Naive thymus-derived CD4-positive, alpha-beta T cell (primary cell): ENCODE results near the gene ZSCAN2. TPM values are rescaled to one million over a fixed set of nuclear protein-coding genes. Genes with fewer than 3 reads are reported as not detected.
"Not testable (repeated sequence)": the region's sequence is repeated elsewhere in the genome, so short reads cannot be mapped to it uniquely, and the experiment has no call there.

ENCODE experiments used
- ATAC-seq: fragments of 150-1000 bp; cut with Tn5 transposase; 2 replicates; pipeline ENCODE4 v1.10.0; 2021; ENCODE audit warnings: mild to moderate bottlenecking, moderate library complexity
- CTCF ChIA-PET: fragments of 350-600 bp; sonication (Branson Sonifier 250); formaldehyde crosslinking; loops from one replicate; lab custom pipeline; 2021; ENCODE audit warnings: antibody characterized with exemption; lab: Charles Lee
- POLR2A ChIA-PET: fragments of 350-600 bp; sonication (Branson Sonifier 250); formaldehyde crosslinking; loops from one replicate; lab custom pipeline; 2021; ENCODE audit warnings: antibody characterized with exemption, inconsistent platforms; lab: Charles Lee
- DNase-seq, 9 donors: peaks; one replicate each; pipeline versions ENCODE4 v3.0.0 to v3.0.0-alpha.2; 2020 to 2022; ENCODE audit warnings: mixed read lengths in 1 of 9
- H3K27ac ChIP-seq: one replicate; pipeline ENCODE4 v1.7.0; 2013; ENCODE audit warnings: mild to moderate bottlenecking, low read depth, low read length, moderate library complexity
- H3K27me3 ChIP-seq, 2 donors: one replicate each; pipeline ENCODE4 v1.7.0; 2013; ENCODE audit warnings: low read length in 2 of 2, mild to moderate bottlenecking in 2 of 2, moderate library complexity in 2 of 2; ENCODE audit not compliant: control insufficient read depth in 2 of 2, insufficient read depth in 2 of 2
- H3K36me3 ChIP-seq, 3 experiments: 1 replicate in 2 of 3; 2 replicates in 1 of 3; pipeline ENCODE4 v1.7.0; 2013; ENCODE audit warnings: low read length in 3 of 3, mild to moderate bottlenecking in 3 of 3, moderate library complexity in 1 of 3; ENCODE audit not compliant: insufficient read depth in 3 of 3, control insufficient read depth in 2 of 3
- H3K4me1 ChIP-seq, 2 donors: one replicate each; pipeline ENCODE4 v1.7.0; 2013; ENCODE audit warnings: low read length in 2 of 2, mild to moderate bottlenecking in 2 of 2, moderate library complexity in 1 of 2; ENCODE audit not compliant: control insufficient read depth in 2 of 2, insufficient read depth in 2 of 2
- H3K4me3 ChIP-seq: 2 replicates; pipeline ENCODE4 v1.7.0; 2013; ENCODE audit warnings: mild to moderate bottlenecking, low read length
- H3K9me3 ChIP-seq, 3 experiments: 1 replicate in 2 of 3; 2 replicates in 1 of 3; pipeline ENCODE4 v1.7.0; 2013; ENCODE audit warnings: low read length in 3 of 3; ENCODE audit not compliant: control insufficient read depth in 2 of 3
- H3K27ac Mint-ChIP-seq, 9 donors: one replicate each; pipeline ENCODE4 v1.8.0; 2020 to 2022; ENCODE audit warnings: mixed read lengths in 9 of 9, mild to moderate bottlenecking in 8 of 9, moderate library complexity in 5 of 9, inconsistent platforms in 2 of 9
- H3K27me3 Mint-ChIP-seq, 5 donors: one replicate each; pipeline ENCODE4 v1.8.0; 2021 to 2022; ENCODE audit warnings: mixed read lengths in 5 of 5, mild to moderate bottlenecking in 1 of 5
- H3K36me3 Mint-ChIP-seq, 5 donors: one replicate each; pipeline ENCODE4 v1.8.0; 2020 to 2022; ENCODE audit warnings: mixed read lengths in 5 of 5, mild to moderate bottlenecking in 3 of 5, inconsistent platforms in 1 of 5
- H3K4me1 Mint-ChIP-seq, 7 donors: one replicate each; pipeline ENCODE4 v1.8.0; 2020 to 2022; ENCODE audit warnings: mixed read lengths in 7 of 7, mild to moderate bottlenecking in 3 of 7, inconsistent platforms in 1 of 7
- H3K4me3 Mint-ChIP-seq, 10 donors: one replicate each; pipeline ENCODE4 v1.8.0; 2020 to 2022; ENCODE audit warnings: mild to moderate bottlenecking in 10 of 10, mixed read lengths in 10 of 10, moderate library complexity in 6 of 10, inconsistent platforms in 2 of 10
- H3K9me3 Mint-ChIP-seq, 11 donors: one replicate each; pipeline ENCODE4 v1.8.0; 2020 to 2022; ENCODE audit warnings: mixed read lengths in 11 of 11, mild to moderate bottlenecking in 4 of 11, inconsistent platforms in 1 of 11, moderate library complexity in 1 of 11
- intact Hi-C, 2 donors: fragments of 100-400 bp; cut with micrococcal nuclease; formaldehyde crosslinking; loops; one replicate each; pipeline ENCODE4 v1.15.1; 2023
- polyA plus RNA-seq, 2 donors: library from polyadenylated mRNA; unstranded; fragments of 300-500 nt; fragmentation: Illumina TruSeq; gene quantifications; one replicate each; pipeline ENCODE4 v1.2.3, GENCODE V29; 2021
- total RNA-seq, 6 experiments: library from RNA in 5 of 6; stranded (reverse) in 5 of 6; gene quantifications; 1 replicate in 5 of 6; 2 replicates in 1 of 6; pipeline ENCODE4 v1.2.3 and lab custom pipeline; 2021 to 2026

The ZSCAN2 gene
- total and polyA plus RNA-seq, 7 experiments from 2014 or later = 4.8 to 13.0 (median 6.8) TPM

DNA sequence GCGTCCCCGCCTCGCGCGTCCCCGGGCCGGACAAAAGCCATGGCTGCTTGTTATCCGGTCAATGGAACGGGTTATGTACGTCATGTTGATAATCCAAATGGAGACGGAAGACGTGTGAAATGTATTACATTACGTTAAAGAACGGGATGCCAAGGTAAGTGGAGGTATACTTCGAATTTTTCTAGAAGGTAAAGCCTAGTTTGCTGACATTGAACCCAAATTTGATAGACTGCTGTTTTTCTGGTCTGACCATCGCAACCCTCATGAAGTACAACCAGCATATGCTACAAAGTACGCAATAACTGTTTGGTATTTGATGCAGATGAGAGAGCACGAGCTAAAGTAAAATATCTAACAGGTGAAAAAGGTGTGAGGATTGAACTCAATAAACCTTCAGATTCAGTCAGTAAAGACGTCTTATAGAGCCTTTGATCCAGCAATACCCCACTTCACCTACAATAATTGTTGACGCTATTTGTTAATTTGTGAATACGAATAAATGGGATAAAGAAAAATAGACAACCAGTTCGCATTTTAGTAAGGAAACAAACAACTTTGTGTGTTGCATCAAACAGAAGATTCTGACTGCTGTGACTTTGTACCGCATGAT, 33.5 kb downstream of the ZSCAN2 start:
- peaks cover 5 to 22% (median 12%) of the 10 kb centered on the region in 5 donors for H3K36me3 Mint-ChIP-seq

DNA sequence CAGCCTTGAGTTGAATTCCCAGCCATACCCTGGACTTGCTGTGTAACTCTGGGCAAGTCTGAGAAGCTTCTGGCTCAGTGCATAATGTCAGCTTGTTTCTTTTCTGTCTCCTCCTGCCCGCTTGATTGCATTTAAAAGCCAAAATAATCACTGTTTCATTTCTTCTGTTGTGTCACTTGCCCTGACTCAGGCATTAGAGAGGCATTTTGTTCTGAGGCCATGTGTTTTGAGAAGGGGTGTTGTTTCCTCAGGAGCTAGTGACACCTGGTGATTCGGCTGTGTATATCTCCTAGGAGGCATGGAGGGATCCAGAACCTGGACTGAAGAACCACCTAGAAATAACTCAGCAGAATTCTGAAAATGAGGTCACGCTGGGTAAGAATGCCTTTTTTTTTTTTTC, 37.3 kb downstream of the ZSCAN2 start:
- peak overlapping the region; percentile 6 to 87 (median 63) for H3K27ac Mint-ChIP-seq
- H3K27me3 Mint-ChIP-seq = no peaks in the 10 kb centered on the region
- Histone ChIP-seq H3K27me3 (no peaks in the 10 kb centered on the region), H3K4me1 (peaks cover 13 to 19% of the 10 kb centered on the region in 2 donors), H3K9me3 (no peaks in the 10 kb centered on the region), H3K4me3 (no peak overlapping the region), H3K36me3 (peaks cover 3 to 53% (median 19%) of the 10 kb centered on the region in 3 experiments), H3K27ac (peak overlapping the region; percentile 44)
- ChIA-PET CTCF (interaction anchor here (1.1 to 1.8 kb wide), 4 partner anchors 16 to 51 kb away, joined by 3 to 9 read pairs (median 5); no protein-coding TSS in a partner anchor), POLR2A (interaction anchor here (0.7 to 8.4 kb wide), 6 partner anchors 10 to 109 kb away, joined by 3 to 115 read pairs (median 6); partner anchors contain the start of genes WDR73 and ZSCAN2)
- H3K9me3 Mint-ChIP-seq = peaks cover 0 to 1% (median 0%) of the 10 kb centered on the region in 11 donors
- H3K4me1 Mint-ChIP-seq = peaks cover 15 to 33% (median 29%) of the 10 kb centered on the region in 7 donors
- no peak for ATAC-seq
- intact Hi-C loops = loop anchor here (1.0 kb wide), 2 partner anchors 40 to 50 kb away; no protein-coding TSS in a partner anchor
- H3K36me3 Mint-ChIP-seq = peaks cover 5 to 35% (median 15%) of the 10 kb centered on the region in 5 donors
- peak in 3 of 9 donors; percentile 24 to 40 (median 35) for DNase-seq
- peak overlapping the region in 4 of 10 donors; percentile 4 to 59 (median 44) for H3K4me3 Mint-ChIP-seq

More for the DNA sequence above, 33.5 kb downstream of the ZSCAN2 start:
- no peak for ATAC-seq
- H3K9me3 Mint-ChIP-seq = peaks cover 0 to 2% (median 0%) of the 10 kb centered on the region in 11 donors
- H3K27ac Mint-ChIP-seq = peak overlapping the region; percentile 66 to 94 (median 81)
- H3K27ac ChIP-seq = peak overlapping the region; percentile 78
- no peaks in the 10 kb centered on the region for H3K27me3 Mint-ChIP-seq
- peak in 3 of 9 donors; percentile 20 to 30 (median 28) for DNase-seq
- POLR2A ChIA-PET = interaction anchor here (0.6 to 8.4 kb wide), 20 partner anchors 9 to 408 kb away, joined by 3 to 115 read pairs (median 4); partner anchors contain the start of genes NMB, SEC11A, WDR73 and ZSCAN2
- H3K4me3 Mint-ChIP-seq = peak overlapping the region; percentile 84 to 99 (median 92)
- H3K36me3 ChIP-seq = peaks cover 0 to 15% (median 9%) of the 10 kb centered on the region in 3 experiments
- no peaks in the 10 kb centered on the region for H3K27me3 ChIP-seq
- H3K4me1 Mint-ChIP-seq = peaks cover 23 to 58% (median 53%) of the 10 kb centered on the region in 7 donors
- intact Hi-C loops = loop anchor here (1.0 kb wide), 2 partner anchors 46 to 113 kb away; no protein-coding TSS in a partner anchor
- H3K4me3 ChIP-seq = peak overlapping the region; percentile 96
- peaks cover 26 to 40% of the 10 kb centered on the region in 2 donors for H3K4me1 ChIP-seq
- CTCF ChIA-PET = interaction anchor here (1.2 to 2.1 kb wide), 6 partner anchors 14 to 46 kb away, joined by 3 to 10 read pairs (median 6); partner anchors contain the start of genes WDR73 and ZSCAN2
- no peaks in the 10 kb centered on the region for H3K9me3 ChIP-seq

DNA sequence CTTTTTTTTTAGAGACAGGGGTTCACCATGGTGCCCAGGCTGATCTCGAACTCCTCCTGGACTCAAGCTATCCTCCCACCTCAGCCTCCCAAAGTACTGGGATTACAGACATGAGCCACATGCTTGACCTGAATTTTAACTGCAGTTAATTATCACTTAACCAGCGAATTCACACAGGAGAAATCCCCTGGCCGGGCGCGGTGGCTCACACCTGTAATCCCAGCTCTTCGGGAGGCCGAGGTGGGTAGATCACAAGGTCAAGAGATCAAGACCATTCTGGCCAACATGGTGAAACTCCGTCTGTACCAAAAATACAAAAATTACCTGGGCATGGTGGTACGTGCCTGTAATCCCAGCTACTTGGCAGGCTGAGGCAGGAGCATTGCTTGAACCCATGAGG, 41.1 kb downstream of the ZSCAN2 start:
- intact Hi-C loops, H3K27me3 Mint-ChIP-seq, DNase-seq, ATAC-seq, H3K27ac ChIP-seq, H3K9me3 Mint-ChIP-seq, H3K4me3 ChIP-seq, H3K27me3 ChIP-seq, CTCF ChIA-PET, H3K4me3 Mint-ChIP-seq, H3K4me1 ChIP-seq, H3K9me3 ChIP-seq: not testable (repeated sequence)
- Mint-ChIP-seq H3K36me3 (peaks cover 5 to 49% (median 21%) of the 10 kb centered on the region in 5 donors), H3K27ac (peak overlapping the region in 2 of 9 donors; percentile 17 to 38), H3K4me1 (peaks cover 5 to 15% (median 7%) of the 10 kb centered on the region in 7 donors)
- POLR2A ChIA-PET = interaction anchor here (1.9 kb wide), 1 partner anchor 11 kb away, joined by 7 read pairs; the partner anchor contains the start of gene WDR73
- peaks cover 3 to 84% (median 19%) of the 10 kb centered on the region in 3 experiments for H3K36me3 ChIP-seq

DNA sequence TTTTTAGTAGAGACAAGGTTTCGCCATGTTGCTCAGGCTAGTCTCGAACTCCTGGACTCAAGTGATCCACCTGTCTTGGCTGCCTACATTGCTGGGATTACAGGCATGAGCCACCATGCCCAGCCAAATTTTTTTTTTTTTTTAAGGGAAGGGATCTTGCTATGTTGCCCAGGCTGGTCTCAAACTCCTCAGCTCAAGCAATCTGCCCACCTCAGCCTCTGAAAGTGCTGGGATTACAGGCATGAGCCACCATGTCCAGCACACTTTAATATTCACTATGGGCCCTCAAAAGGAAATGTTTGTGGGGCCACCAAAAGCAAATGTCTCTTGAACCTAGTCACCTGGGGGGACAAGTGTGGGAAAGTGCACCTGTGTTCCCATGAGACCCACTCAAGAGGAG, 41.8 kb downstream of the ZSCAN2 start:
- POLR2A ChIA-PET = interaction anchor here (0.7 to 1.9 kb wide), 6 partner anchors 9 to 175 kb away, joined by 3 to 8 read pairs (median 4); partner anchors contain the start of genes SEC11A and WDR73
- peak overlapping the region in 3 of 9 donors; percentile 43 to 65 (median 60) for H3K27ac Mint-ChIP-seq
- peaks cover 4 to 89% (median 20%) of the 10 kb centered on the region in 3 experiments for H3K36me3 ChIP-seq

DNA sequence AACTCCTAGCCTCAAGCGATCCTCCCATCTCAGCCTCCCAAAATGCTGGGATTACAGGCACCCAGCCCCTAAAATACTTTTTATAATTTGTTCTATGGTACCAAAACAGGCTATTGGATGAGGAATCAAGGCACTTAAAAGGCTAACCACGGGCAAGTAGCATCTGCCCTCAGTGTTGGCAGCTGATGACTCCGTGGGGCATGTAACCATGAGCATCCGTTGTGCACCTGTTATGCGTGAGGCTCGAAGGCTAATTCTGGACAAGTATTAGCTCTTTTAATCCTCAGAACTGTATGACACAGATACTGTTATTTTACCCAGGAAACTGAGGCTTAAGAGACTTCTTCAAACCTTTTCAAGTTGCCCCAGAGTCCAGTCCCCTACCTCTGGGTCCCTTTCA, 43.0 kb downstream of the ZSCAN2 start:
- Histone ChIP-seq H3K9me3 (no peaks in the 10 kb centered on the region), H3K27ac (no peak overlapping the region), H3K4me3 (no peak overlapping the region), H3K36me3 (peaks cover 16 to 93% (median 22%) of the 10 kb centered on the region in 3 experiments), H3K4me1 (no peaks in the 10 kb centered on the region), H3K27me3 (no peaks in the 10 kb centered on the region)
- no peak overlapping the region for H3K4me3 Mint-ChIP-seq
- peaks cover 8 to 52% (median 24%) of the 10 kb centered on the region in 5 donors for H3K36me3 Mint-ChIP-seq
- H3K27me3 Mint-ChIP-seq = no peaks in the 10 kb centered on the region
- CTCF ChIA-PET = interaction anchor here (1.4 kb wide), 1 partner anchor 8 kb away, joined by 3 read pairs; no protein-coding TSS in a partner anchor
- intact Hi-C loops = no loop called here
- ATAC-seq (no peak), DNase-seq (no peak)
- POLR2A ChIA-PET = interaction anchor here (1.2 to 1.9 kb wide), 2 partner anchors 8 to 12 kb away, joined by 3 to 8 read pairs; no protein-coding TSS in a partner anchor
- peaks cover 0 to 1% (median 0%) of the 10 kb centered on the region in 11 donors for H3K9me3 Mint-ChIP-seq
- H3K4me1 Mint-ChIP-seq = peaks cover 6 to 17% (median 7%) of the 10 kb centered on the region in 7 donors
- peak overlapping the region in 3 of 9 donors; percentile 26 to 47 (median 34) for H3K27ac Mint-ChIP-seq

More for the DNA sequence above, 41.8 kb downstream of the ZSCAN2 start:
- peaks cover 5 to 16% (median 7%) of the 10 kb centered on the region in 7 donors for H3K4me1 Mint-ChIP-seq
- H3K4me1 ChIP-seq, ATAC-seq, H3K4me3 Mint-ChIP-seq, H3K27me3 Mint-ChIP-seq, intact Hi-C loops, DNase-seq, H3K9me3 ChIP-seq, H3K27ac ChIP-seq, H3K9me3 Mint-ChIP-seq, H3K4me3 ChIP-seq, H3K27me3 ChIP-seq: not testable (repeated sequence)
- CTCF ChIA-PET = interaction anchor here (0.6 kb wide), 2 partner anchors 23 to 394 kb away, joined by 3 to 5 read pairs; no protein-coding TSS in a partner anchor
- H3K36me3 Mint-ChIP-seq = peaks cover 5 to 50% (median 21%) of the 10 kb centered on the region in 5 donors

DNA sequence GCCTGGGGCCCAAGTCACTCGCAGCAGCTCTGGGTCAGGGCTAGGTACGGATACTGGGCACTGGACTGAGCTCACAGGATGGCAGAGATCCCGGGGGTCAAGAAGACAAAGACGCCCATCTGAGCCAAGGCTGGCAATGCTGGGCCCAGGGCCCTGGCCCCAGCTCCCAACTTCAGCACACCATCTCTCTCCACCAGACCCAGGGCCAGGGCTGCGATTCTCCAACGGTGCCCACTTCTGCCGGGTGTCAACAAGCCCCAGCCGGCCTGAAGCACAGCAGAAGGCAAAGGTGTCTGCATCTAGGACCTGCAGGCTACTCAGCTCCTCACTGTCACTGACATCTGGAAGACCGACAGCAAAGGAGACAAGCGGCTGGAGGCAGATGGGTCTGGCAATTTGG, 44.7 kb downstream of the ZSCAN2 start:
- Mint-ChIP-seq H3K27ac (peak overlapping the region in 1 of 9 donors; percentile 67), H3K9me3 (no peaks in the 10 kb centered on the region), H3K36me3 (peaks cover 12 to 45% (median 24%) of the 10 kb centered on the region in 5 donors), H3K27me3 (no peaks in the 10 kb centered on the region), H3K4me3 (no peak overlapping the region), H3K4me1 (peaks cover 10 to 22% (median 11%) of the 10 kb centered on the region in 7 donors)
- DNase-seq = no peak
- H3K27me3 ChIP-seq = no peaks in the 10 kb centered on the region
- H3K4me1 ChIP-seq = no peaks in the 10 kb centered on the region
- no peak overlapping the region for H3K27ac ChIP-seq
- ChIA-PET CTCF (no interaction called here), POLR2A (interaction anchor here (0.6 to 0.8 kb wide), 3 partner anchors 11 to 87 kb away, joined by 3 to 5 read pairs (median 4); no protein-coding TSS in a partner anchor)
- H3K36me3 ChIP-seq = peaks cover 13 to 90% (median 18%) of the 10 kb centered on the region in 3 experiments
- H3K9me3 ChIP-seq = no peaks in the 10 kb centered on the region
- H3K4me3 ChIP-seq = no peak overlapping the region
- ATAC-seq = no peak
- intact Hi-C loops = no loop called here
